MM.1S (cell line): ENCODE measurements around the gene TMEM214.

Experiments
- CTCF ChIP-seq: fragments of 300-600 bp; sonication (generic); IDR thresholded peaks from 2 replicates; pipeline ENCODE4 v1.5.1; 2016; ENCODE audit warnings: antibody characterized with exemption, low read length, mixed read lengths
- EZH2 ChIP-seq: fragments of 300-600 bp; sonication (generic); optimal IDR thresholded peaks from 2 replicates; pipeline ENCODE3; 2017; ENCODE audit warnings: low read depth, mild to moderate bottlenecking, antibody characterized with exemption, low read length, mixed read lengths
- EZH2phosphoT487 ChIP-seq: fragments of 300-600 bp; sonication (generic); IDR thresholded peaks from 2 replicates; pipeline ENCODE4 v1.6.1; 2018; ENCODE audit warnings: antibody characterized with exemption, low read length

GRCh38 chr2:27008678-27009077, 24.1 kb upstream of the TMEM214 start:
- TF ChIP-seq CTCF = no peak
- no peak for TF ChIP-seq EZH2phosphoT487
- no peak for TF ChIP-seq EZH2
